ENCODE results near the gene TBC1D1.

- TF ChIP-seq CTCF (IDR thresholded peaks at IDR 0.05; ENCODE audit: extremely low read depth in 1 of 2, insufficient read depth in 1 of 2, low read depth in 1 of 2, low read length in 2 of 2) (no peak), EZH2 (IDR thresholded peaks at IDR 0.05; ENCODE audit: borderline replicate concordance, low read depth, low read length, severe bottlenecking) (no peak), POLR2AphosphoS5 (IDR thresholded peaks at IDR 0.05; ENCODE audit: insufficient read depth, low read depth, low read length) (no peak), MAX (IDR thresholded peaks at IDR 0.05; ENCODE audit: insufficient read depth, insufficient read length) (no peak), MYC (IDR thresholded peaks at IDR 0.05; ENCODE audit: low read depth, low read length) (no peak)
These were observed 114.0 kb downstream of the TBC1D1 start for GRCh38 chr4:38004887-38005286.

Measured in endothelial cell of umbilical vein (primary cell).